ENCODE measurements around the gene OR2H2. TPM values are rescaled to one million over a fixed set of nuclear protein-coding genes. Genes with fewer than 3 reads are reported as not detected.
A peak's percentile ranks its signal among the peaks of the same experiment; 100 is the strongest.

OR2H2 gene
- total RNA-seq, 2 experiments from 2014 or later, result not detected

GRCh38 chr6:29632789-29633533, 48.0 kb downstream of the OR2H2 start, which contains the start of gene GABBR1:
GABBR1 (minus strand) TSS chr6:29633183; CDS start chr6:29632385, 798 bp downstream.
- H3K79me2 ChIP-seq (ENCODE audit: insufficient read depth, low read depth, low read length), result no peaks in the 10 kb centered on the region
- H3K9me2 ChIP-seq (ENCODE audit: insufficient read depth, low read length), result no peaks in the 10 kb centered on the region
- H4K20me1 ChIP-seq (ENCODE audit: insufficient read depth, low read length), result no peaks in the 10 kb centered on the region; the same call in 1 of the 2 replicates
- peaks cover 38% of the 10 kb centered on the region for H3K4me1 ChIP-seq (ENCODE audit: insufficient read depth, low read length, poor library complexity, severe bottlenecking)
- BruUV-seq (replicated peaks), result no TSS peak
- peak within 1 kb of the TSS; percentile 77 for H3K4me3 ChIP-seq (ENCODE audit: low read depth, low read length, poor library complexity, severe bottlenecking)
- ChIA-PET POLR2A (interaction anchor here (0.6 to 0.7 kb wide), 2 partner anchors 16 to 59 kb away, joined by 4 to 6 read pairs; no protein-coding TSS in a partner anchor), CTCF (ENCODE audit: unreplicated experiment) (interaction anchor here (0.6 to 2.1 kb wide), 4 partner anchors 17 to 357 kb away, joined by 3 to 8 read pairs (median 4); no protein-coding TSS in a partner anchor)
- intact Hi-C loops (cut with micrococcal nuclease; ENCODE audit: unreplicated experiment), result no loop called here
- no peak for TF ChIP-seq CTCF (conservative IDR thresholded peaks at IDR 0.05; ENCODE audit: low read length)
- TF ChIP-seq EZH2phosphoT487 (IDR thresholded peaks at IDR 0.05; ENCODE audit: borderline replicate concordance, low read depth, low read length), result no peak
- no peaks in the 10 kb centered on the region for H3K9me3 ChIP-seq (ENCODE audit: low read length)
- H2AFZ ChIP-seq (ENCODE audit: low read length), result peak within 1 kb of the TSS; percentile 42
- DNase-seq (ENCODE audit: low spot score), result peak; percentile 70
- H3K36me3 ChIP-seq (ENCODE audit: insufficient read depth, low read length), result no peaks in the 10 kb centered on the region
- H3K27ac ChIP-seq (ENCODE audit: low read depth, low read length, poor library complexity, severe bottlenecking), result peak within 1 kb of the TSS; percentile 10
- H3K4me2 ChIP-seq (ENCODE audit: low read length), result peak within 1 kb of the TSS; percentile 90

- POLR2A ChIA-PET, result interaction anchor here (0.6 kb wide), 1 partner anchor 59 kb away, joined by 4 read pairs; no protein-coding TSS in a partner anchor
- Histone ChIP-seq H2AFZ (ENCODE audit: low read length) (peak overlapping the region; percentile 42), H3K9me3 (ENCODE audit: low read length) (no peaks in the 10 kb centered on the region)
These were observed 48.6 kb downstream of the OR2H2 start for GRCh38 chr6:29633534-29633905.

More at GRCh38 chr6:29633534-29633905, 48.6 kb downstream of the OR2H2 start:
- H3K4me3 ChIP-seq (ENCODE audit: low read depth, low read length, poor library complexity, severe bottlenecking), result peak overlapping the region; percentile 77
- no peaks in the 10 kb centered on the region for H3K79me2 ChIP-seq (ENCODE audit: insufficient read depth, low read depth, low read length)
- DNase-seq (ENCODE audit: low spot score), result peak; percentile 31
- BruUV-seq (replicated peaks), result no TSS peak
- H3K4me2 ChIP-seq (ENCODE audit: low read length), result peak overlapping the region; percentile 90
- intact Hi-C loops (cut with micrococcal nuclease; ENCODE audit: unreplicated experiment), result no loop called here
- no peaks in the 10 kb centered on the region for H3K36me3 ChIP-seq (ENCODE audit: insufficient read depth, low read length)
- no peak for TF ChIP-seq CTCF (conservative IDR thresholded peaks at IDR 0.05; ENCODE audit: low read length)
- no peak for TF ChIP-seq EZH2phosphoT487 (IDR thresholded peaks at IDR 0.05; ENCODE audit: borderline replicate concordance, low read depth, low read length)
- no peaks in the 10 kb centered on the region for H3K9me2 ChIP-seq (ENCODE audit: insufficient read depth, low read length)
- peak overlapping the region; percentile 10 for H3K27ac ChIP-seq (ENCODE audit: low read depth, low read length, poor library complexity, severe bottlenecking)
- no peaks in the 10 kb centered on the region; the same call in 1 of the 2 replicates for H4K20me1 ChIP-seq (ENCODE audit: insufficient read depth, low read length)
- H3K4me1 ChIP-seq (ENCODE audit: insufficient read depth, low read length, poor library complexity, severe bottlenecking), result peaks cover 38% of the 10 kb centered on the region
- CTCF ChIA-PET (ENCODE audit: unreplicated experiment), result interaction anchor here (0.6 to 2.1 kb wide), 3 partner anchors 17 to 356 kb away, joined by 3 to 8 read pairs (median 4); no protein-coding TSS in a partner anchor
